NCI-H460 (cell line): ENCODE results near the gene PLEKHA5. TPM values are rescaled to one million over a fixed set of nuclear protein-coding genes. Genes with fewer than 3 reads are reported as not detected.
A peak's percentile ranks its signal among the peaks of the same experiment; 100 is the strongest.
"Not testable (repeated sequence)": the region's sequence is repeated elsewhere in the genome, so short reads cannot be mapped to it uniquely, and the experiment has no call there.

Source experiments
- DNase-seq: peaks from one replicate; pipeline ENCODE4 v3.0.0-alpha.2; 2016; ENCODE audit warnings: low read depth; ENCODE audit errors: extremely low read depth
- total RNA-seq: library from RNA; depleted of rRNA; stranded (reverse); fragments of >200 nt; shearing (Covaris generic); gene quantifications from 2 replicates; pipeline ENCODE4 v1.2.3, GENCODE V29; 2014

PLEKHA5 gene
- total RNA-seq, 1 experiment from 2014 or later: 53.9 TPM

DNA sequence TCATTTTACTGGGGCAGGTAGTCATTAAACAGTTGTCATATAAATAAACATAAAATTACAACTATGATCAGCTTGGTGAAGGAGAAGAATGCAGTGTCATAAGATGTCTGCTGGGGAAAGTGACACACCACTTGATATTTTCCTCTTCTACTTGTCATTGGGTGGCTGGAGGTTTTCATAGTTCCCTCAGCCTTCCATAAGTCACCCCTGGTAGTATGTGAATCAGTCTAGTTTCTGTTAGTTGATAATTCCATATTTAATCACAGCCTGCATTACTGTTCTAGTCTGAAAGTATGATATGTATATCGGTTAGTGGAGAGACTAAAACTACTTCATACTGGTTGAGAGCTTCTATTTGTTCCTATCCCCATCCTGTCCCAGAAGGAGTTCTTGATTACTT is 38.2 kb downstream of the PLEKHA5 start:
- DNase-seq: no peak

DNA sequence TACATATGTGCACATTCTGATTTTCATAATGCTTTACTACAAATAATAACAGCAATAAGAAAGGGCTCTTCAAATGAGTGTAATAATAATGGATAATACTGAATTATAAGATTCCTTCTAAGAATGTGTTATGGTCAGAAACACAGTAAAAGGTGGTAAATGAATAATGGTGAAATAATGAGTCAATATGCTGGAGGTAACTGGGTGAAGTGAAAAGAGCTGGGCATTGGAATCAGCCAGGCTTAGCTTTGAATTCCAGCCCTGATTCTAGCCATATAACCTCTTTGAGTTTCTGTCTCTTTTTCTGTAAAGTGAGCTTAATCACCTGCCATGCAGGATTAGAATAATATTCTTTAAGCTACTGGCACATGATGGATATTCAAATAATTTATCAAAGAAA is 39.1 kb downstream of the PLEKHA5 start:
- DNase-seq: no peak

DNA sequence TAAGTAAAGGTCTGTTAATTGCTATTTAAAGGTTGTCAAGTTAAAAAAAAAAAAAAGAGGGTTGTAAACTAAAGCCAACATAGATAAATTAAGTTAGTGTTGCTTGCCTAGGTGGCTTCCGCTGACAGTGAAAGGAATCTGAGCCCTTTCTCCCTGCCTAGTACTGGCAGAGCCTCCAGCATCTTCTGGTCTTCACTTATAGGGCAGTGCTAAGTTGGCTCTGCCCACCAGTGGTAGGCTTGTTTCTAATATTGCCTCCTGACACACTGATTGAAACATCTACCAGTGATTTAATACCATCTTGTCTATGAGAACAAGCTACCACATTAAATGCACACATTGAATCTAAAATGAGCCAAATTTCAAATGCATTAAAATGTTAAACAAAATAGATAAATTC is 39.7 kb downstream of the PLEKHA5 start:
- DNase-seq: no peak

DNA sequence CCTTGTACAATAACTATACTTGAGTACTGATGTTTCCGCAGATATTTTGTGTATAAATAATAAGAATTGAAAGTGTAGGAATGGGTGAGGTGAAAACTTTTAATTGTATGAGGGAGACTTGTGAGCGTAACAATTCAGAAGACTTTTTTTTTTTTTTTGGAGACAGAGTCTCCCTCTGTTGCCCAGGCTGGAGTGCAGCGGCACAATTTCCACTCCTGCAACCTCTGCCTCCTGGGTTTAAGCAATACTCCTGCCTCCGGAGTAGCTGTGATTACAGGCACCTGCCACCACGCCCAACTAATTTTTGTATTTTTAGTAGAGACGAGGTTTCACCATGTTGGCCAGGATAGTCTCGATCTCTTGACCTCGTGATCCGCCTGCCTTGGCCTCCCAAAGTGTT is 40.8 kb downstream of the PLEKHA5 start:
- not testable (repeated sequence) for DNase-seq

DNA sequence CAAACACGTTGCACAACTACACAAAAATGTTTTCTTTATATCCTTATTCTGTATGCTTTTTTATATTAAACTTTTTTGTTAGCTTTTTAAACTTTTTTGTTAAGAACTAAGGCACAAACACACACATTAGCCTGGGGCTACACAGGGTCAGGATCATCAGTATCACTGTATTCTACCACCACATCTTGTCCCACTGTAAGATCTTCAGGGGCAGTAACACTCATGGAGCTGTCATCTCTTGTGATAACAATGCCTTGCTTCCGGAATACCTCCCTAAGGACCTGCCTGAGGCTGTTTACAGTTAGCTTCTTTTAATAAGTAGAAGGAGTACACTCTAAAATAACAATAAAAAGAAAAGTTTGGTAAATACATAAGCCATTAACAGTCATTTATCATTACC is 42.2 kb downstream of the PLEKHA5 start:
- DNase-seq: no peak

DNA sequence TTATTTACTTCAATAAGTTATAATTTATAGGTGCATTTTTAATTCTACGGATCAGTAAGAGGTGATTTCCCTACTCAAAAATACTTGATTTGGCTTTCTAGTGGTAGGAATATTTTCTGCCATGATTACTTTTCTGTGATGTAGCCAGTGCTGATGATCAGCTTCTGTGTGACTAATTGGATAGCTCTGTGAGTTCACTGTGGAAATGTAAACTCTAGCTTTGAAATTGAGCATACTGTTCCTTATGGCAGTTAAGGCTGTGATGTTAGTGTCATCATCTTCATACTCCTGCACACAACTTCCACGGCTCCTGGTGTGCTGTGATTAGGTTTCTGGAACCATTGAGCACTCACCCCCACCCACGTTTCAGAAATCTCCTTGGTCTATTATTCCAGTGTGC is 48.2 kb downstream of the PLEKHA5 start:
- DNase-seq: no peak

DNA sequence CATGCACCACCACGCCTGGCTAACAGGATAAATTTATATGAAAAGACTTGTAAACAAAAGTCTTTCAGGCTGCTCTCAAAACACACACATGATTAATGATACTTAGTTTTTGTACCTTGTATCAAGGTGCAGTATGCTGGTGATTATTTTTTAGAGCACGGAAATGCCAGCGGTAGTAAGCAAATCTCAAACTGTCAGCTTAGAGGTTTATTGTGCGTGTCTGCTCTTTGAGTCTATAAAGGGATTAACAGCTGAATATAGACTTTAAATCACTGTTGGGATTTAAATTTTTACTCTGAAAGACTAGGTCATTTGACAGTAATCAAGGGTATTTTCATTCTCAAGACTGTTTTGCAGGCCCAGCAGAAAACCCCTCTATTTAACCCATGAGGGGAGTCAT is 50.5 kb downstream of the PLEKHA5 start:
- no peak for DNase-seq

DNA sequence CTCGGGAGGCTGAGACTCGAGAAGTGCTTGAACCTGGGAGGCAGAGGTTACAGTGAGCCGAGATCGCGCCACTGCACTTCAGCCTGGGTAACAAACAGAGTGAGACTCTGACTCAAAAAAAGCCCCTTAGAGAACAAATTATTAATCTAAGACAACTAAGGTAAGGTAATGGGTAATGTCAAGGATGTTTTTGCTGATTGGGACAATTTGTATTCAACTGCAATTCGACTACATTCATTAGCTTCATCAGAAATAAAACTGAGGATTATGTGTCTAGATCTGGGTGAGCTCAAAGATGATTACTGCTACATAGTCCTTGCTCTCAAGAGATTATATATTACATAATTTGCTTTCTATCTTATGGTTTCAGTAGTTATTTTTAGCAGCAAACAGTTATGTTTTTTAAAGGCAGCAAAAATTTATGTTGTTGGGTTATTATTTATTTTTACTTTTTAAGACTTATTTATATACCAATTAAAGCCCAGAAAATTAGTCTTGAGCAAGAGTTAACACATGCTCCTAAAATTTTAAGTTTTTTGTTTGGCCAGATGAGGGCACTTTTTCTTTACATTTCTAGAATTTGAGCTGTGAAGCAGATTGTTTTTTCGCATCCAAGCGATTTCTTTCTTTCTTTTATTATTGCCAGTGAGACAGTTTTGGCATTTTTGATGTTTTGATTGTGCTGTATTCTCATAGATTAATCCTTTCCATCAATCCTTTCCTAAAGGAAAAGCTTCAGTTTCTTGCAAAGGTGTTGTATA is 52.3 kb downstream of the PLEKHA5 start:
- no peak for DNase-seq

DNA sequence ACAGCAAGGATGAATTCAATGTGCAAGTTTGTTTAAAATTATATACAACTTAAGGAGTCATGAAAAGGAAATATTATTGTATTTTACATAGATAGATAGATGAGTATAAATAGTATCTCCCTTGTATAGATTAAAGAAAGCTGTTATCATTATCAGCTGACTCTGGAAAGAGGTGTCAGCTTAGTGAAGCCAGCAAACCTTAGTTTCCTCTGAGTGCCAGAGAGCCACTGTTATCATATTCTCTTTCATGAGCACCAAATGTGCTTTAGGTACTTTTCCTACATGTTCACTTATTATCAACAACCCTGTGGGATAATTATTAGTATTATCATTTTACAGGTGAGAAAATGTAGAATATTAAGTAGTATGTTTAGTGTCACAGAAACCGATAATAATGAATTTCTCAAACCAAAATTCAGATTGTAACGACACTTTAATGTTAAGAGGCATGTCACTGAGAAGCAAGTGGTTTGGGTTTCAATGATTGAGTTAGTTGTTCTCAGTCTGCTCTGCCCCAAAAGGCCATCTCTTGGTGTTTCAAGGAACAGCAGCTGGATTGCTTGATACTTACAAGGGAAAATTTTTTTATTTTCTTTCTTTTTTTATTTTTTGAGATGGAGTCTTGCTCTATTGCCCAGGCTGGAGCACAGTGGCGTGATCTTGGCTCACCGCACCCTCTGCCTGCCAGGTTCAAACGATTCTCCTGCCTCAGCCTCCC is 53.7 kb downstream of the PLEKHA5 start:
- no peak for DNase-seq

DNA sequence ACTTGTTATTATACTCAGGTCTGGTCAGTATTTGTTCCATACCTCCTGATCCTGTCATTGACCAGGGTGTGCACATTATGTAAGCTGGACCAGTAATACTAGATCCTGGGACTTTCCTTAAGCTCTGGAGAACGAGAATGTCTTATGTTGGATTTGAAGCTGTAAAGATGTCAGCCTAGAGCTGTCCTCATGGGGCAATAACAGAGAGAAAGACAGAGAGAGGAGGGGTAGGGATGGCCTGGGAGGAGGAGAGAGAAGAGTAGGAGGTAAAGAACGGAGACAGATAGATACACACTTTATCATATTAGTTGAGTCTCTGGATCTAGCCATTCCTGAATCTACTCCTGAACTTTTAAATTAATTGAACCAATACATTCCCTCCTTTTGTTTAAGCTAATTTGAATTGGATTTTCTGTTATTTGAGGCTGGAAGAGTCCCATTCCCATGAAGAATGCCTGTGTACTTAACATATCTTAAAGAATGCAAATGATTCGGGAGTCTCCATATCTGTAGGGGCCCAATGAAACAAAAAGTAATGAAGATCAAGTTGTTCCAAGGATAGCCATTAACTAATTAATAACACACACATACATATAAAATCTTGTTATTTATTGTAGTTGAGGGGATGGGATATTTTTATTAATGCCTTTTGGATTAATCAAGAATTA is 55.9 kb downstream of the PLEKHA5 start:
- no peak for DNase-seq

DNA sequence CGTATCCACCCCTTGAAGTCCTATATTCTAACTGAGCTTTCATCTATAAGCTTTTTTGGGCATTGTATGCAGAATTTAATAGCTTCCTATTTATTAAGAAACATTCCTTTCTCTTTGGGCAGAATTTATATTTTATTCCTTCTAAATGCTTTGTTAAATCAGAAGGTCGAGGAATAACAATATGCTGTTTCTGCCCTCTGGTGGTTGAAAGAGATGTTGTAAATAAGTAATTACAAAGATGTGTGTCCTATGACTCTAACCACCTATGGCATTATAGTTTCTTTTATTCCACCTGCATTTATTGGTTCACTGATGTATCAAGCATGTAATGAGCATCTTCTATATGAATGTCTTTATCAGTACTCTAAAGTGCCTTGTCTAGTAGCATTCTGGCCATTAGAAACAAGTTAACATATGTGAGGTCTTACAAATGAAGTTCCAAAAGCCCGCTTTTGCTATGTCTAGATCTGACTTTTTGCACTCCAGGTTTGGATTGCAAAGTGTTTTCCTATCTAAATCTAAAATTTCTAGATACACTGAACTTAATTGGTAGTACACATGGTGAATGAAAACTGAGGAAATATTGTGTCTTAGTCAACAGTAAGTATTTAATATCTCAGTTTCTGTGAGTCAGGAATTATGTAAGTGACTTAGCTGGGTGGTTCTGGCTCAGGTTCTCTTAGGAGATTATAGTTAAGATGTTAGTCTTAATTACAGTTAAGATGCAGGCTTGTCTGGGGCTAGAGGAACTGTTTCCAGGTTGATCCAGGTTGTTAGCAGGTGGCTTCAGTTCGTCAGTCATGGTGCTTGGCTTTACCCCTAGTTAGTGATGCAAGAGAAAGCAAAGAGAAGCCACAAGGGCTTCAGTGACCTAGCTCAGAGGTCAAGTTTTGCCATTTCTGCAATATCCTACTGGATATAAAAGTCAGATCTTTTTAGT is 57.5 kb downstream of the PLEKHA5 start:
- peak; percentile 45 for DNase-seq

DNA sequence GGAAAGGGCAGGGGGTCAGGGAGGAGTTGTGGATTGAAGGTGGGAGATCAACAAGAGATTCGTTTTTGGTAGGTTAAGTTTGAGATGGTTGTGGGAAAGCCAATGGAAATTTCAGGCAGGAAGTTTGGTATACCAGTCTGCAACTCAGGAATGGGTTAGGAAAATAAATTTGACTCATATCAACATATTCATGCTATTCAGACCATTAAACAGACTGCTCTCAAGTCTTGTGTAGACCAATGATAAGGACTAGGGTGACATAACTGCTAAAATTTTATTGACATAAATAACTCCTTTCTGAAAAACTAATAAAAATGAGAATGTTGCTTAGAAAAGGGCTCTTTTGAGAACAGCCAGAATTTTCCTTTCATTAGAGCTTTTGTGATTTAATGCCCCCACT is 60.0 kb downstream of the PLEKHA5 start:
- DNase-seq: no peak

DNA sequence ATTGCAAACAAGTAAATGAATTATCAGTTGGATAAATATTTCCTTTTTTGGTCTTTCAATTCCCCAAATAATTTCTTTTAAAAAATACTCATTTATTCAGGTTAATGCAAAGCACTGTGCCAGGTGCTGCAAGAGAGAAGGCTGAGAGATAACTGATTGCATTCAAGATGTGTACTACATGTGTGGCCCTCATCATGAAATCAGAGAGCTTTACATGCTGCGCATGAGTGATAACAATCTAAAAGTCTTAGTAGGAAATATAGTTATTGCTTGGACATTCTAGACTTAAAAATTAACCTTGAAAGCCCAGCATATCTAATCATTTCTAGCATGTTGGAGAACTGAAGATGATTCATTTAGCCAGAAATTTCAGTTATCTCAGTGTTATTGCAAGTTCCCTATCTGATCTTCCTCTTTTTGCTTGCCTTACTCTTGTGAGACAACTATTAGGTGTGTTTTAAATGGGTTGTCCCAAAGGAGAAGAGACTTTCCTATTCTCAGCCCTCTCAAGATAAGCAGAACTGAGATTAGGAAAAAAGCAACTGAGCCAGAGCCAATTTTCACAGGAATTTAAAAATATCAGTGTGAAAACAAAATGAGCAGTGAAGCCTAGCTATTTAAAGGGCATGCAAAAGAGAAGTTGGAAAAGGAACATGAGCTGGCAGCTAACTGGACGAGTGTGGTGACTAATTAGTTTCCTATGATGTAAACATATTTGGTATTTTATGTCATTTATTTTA is 60.9 kb downstream of the PLEKHA5 start:
- no peak for DNase-seq

DNA sequence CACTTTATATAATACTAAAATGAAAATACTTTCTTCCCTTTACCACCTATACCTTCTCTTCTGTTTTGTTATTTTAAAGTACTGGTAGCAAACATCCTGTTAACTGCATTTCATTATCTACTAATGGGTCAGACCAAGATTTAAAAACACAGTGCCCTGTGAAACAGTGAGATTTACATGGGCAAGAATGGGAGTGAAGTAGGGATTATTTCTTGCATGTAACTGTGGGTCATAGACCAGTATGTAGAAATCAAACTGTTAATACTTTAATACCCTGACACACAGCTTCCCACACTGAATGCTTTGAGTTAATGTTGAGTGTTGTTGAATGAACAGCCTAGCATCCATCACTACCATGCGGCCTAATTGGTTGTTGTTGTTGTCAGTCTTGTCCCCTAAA is 61.6 kb downstream of the PLEKHA5 start:
- DNase-seq: no peak

DNA sequence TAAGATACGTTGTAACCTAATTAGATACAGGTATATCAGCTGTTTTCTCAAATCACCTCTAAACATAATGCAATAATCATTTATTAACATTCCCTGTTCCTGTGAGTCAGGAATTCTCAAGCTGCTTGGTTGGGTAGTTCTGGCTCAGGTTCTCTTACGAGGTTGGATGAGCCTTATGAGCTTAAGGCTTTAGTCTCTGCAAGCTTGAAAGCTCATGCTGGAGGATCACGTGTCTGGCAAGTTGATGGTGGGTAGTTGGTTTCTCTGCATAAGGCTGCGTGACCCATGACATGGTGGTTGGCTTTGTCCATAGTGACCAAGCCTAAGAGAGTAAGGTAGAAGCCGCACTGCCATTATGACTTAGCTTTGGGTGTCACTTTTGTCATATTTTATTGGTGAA is 62.0 kb downstream of the PLEKHA5 start:
- no peak for DNase-seq

DNA sequence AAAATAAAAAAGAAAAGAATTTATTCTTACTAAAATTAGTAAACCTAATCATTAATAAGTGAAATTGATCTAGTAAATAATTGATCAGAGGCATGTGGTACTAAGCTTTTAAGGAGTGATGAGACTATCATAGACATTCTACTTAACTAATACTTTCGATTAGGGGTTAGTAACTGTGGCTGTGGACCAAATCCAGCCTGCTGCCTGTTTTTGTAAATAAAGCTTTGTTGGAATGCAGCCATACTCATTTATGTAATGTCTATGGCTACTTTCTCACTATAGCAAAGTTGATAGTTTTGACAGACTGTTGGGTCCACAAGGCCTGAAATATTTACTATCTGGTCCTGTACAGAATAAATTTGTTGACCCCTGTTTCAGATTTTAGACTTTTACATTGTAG is 63.2 kb downstream of the PLEKHA5 start:
- no peak for DNase-seq

DNA sequence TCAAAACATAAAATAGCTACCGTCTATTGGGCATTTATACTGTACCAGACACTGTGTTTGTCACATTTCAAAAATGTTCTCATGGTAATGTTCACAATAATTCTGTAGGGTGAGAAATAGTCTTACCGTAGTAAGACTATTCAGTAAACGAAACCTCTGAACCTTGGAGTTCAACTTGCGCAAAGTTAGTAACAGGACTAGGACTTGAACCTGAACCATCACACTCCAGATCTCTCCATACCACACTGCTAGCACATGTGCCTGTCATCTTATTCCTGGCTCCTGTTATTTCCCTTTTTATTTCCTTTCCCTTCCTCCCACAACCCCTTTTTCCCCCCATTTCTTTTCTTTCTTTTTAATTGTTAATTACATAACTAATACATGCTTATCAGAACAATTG is 65.4 kb downstream of the PLEKHA5 start:
- no peak for DNase-seq

DNA sequence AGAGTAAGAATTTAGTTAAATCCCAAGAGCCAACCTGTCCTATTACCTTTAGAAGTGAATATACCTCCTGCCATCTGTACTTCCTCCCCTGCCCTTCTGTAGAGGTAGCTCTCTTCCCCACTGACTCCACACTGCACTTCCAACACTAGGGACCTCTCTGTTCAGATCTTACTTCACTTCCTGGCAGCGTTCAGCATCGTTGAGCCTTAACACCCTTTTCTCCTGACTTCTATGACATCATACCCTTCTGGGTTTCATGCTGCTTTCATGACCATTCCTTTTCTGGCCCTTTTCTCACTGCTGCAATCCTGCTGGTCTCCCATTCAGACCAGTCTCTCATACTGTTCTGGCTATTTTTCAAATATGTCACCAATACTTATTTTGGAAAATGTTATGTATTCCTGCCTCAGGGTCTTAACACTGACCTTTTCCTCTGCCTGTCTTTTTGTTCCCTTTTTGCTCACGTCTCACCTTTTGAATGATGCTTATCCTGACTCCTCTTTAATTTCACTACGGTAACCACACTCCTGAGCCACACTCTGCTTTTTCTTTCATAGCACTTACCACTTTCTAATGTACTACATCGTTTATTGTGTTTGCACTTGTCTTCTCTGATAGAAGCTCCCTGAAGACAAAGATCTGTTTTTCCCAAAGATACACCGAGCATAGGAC is 67.6 kb downstream of the PLEKHA5 start:
- DNase-seq: no peak

DNA sequence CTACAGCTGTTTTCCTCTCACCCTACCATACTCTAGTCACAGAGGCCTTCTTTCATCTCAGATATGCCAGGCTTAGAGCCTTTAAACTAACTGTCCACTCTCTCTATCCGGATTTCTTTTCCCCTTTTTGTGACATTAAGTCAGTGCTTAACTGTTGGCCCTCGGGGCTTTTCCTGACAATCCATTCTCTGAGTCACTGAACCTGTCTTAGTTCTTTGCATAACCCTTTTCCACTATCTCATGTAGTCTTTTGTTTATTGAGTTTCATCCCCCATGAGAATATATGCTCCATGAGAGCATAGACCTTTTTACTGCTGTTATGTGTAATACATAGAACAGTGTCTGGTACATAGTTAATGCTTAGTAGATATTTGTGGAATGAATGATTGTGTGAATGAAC is 68.7 kb downstream of the PLEKHA5 start:
- DNase-seq: no peak

DNA sequence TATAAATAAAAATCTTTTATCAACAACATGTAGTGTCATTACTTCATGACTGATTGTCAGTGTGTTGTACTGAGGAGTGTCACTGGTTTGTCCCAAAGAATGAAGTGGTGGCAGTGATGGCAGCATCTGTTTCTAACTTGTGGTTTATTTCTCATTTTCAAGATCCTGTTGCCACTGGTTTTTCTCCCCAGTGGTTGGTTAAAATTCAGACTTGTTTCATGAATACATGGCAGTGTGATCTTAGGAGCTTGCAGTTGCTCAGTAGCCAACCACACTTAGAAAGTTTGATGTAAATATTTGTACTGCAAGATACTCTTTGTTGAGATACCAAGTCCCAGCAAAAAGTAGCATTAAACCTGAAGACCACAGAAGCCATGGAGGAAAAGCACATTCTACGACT is 69.8 kb downstream of the PLEKHA5 start:
- DNase-seq: no peak
